Measurements from ENCODE around the gene STON1.

- TF ChIP-seq CTCF (IDR thresholded peaks at IDR 0.05) (no peak), POLR2A (IDR thresholded peaks at IDR 0.05) (no peak)
These were observed 47.2 kb upstream of the STON1 start for GRCh38 chr2:48482769-48483168.
